LoVo (cell line): Measurements from ENCODE around the gene FAM162B.
"Not testable (repeated sequence)": the region's sequence is repeated elsewhere in the genome, so short reads cannot be mapped to it uniquely, and the experiment has no call there.

Experiments used
- DNase-seq: peaks from one replicate; pipeline ENCODE4 v3.0.0-alpha.2; 2016; ENCODE audit warnings: low spot score

The FAM162B gene

DNA sequence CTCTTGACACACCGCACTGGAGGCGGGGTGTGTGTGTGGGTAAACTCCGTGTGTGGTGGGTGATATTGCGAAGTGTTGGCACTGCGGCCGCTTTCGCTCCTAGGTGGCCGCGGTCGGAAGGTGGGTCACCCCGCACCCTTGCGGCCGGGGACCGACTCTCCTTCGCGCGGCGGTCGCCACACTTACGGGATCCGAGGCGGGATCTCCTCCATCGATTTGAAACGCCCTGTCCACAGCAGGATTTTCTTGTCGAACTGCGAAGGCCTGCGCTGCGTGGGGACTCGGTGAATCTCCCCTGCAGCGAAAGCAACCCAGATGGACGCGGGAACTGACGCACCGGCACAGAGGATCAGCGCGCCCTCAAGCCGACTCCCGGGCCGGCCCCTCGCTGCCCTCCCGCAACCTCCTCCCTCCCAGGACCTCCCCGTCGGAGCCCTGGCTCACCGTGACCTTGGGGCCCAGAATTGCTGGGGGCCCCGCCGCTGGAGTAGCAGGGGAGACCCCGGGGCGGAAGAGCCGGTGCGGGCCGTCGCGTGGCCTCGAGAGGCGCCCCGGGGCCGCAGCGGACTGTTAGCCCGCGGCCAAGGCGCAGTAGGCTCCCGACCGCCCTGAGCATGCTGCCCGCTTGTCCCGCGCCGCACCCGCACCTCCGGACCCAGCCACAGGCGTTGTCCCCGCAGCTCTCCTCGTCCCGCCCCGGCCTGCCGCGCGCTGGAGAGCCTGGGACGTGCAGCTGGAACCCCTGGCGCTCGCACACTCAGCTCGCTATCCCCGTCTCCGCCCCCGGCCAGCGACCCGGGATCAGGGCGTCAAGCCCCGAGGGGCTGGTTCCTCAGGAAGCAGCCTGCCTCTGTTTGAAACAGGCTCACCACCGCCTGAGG, at the start of gene FAM162B:
FAM162B (minus strand) TSS at position 759 of the 881 bp plus-strand sequence; CDS start at position 616, 143 bp downstream.
- DNase-seq: no peak

DNA sequence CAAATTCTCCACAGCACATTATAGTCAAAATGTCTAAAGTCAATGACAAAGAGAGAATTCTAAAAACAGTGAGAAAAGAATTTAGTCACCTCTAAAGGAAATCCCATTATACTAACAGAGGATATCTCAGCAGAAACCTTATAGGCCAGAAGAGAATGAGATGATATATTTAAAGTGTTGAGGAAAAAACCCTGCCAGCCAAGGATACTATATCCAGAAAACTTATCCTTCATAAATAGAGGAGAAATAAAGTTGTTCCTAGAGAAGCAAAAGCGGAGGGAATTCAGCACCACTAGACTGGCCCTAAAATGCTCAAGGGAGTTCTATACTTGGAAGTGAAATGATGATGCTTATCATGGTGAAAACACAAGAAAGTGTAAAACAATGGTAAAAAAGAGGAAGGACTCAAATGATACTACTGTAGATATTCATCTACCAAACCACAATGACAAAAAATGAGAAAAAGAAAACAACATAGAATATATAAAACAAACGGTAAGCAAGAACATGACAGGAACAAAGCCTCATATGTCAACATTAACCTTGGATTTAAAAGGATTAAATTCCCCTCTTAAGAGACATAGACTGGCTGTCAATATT, 46.6 kb upstream of the FAM162B start:
- DNase-seq: no peak

DNA sequence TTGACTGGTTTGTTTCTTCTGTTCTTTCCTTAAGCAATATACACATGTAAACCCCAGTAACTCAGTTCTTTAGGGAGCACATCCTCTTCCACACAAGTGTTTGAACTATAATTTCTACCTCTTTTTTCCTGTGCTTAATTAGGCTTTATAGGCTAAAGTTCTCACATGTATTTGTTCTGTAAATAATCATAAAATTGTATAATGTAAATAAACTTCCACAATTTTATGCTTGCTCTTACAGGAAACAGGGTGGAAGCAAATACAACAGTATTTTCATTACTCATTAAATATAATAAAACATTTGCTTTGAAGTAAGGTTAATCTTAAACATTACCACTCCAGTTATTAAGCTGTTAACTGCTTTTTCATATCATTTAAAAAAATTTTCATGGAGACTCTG, 36.5 kb upstream of the FAM162B start:
- DNase-seq: no peak

DNA sequence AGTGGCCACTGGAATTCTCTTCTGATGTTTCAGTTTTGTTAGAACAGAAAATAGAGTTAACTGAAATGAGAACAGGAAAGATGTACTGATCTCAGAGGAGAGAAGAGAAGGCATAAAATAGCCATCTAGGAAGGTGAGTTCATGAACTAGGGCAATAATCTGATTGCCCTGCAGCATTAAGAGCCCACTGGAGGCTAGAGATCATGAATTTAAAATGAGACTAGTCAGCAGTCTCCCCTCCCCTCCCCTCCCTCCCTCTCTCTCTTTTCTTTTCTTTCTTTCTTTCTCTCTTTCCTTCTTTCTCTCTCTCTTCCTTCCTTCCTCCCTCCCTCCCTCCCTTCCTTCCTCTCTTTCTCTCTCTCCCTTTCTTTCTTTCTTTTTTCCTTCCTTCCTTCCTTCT, 34.4 kb upstream of the FAM162B start:
- no peak for DNase-seq

DNA sequence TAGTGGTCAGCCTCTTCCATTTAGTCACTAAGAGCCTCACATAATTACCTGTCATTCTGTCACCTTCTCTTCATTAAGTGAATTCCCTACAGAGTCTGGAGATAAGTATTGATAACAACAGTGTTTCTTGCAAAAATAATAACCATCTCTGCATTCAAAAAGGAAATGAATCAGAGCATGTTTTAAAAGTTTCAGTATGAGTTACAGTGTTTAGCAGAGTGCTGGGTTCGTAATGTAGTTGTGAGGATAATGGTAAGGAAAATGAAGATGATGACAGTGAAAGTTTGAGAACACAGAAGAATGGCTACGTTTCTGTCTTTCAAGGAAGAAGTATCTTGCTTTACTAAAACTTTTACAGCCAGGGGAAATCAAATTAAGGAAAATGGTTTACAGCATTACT, 32.1 kb upstream of the FAM162B start:
- no peak for DNase-seq

DNA sequence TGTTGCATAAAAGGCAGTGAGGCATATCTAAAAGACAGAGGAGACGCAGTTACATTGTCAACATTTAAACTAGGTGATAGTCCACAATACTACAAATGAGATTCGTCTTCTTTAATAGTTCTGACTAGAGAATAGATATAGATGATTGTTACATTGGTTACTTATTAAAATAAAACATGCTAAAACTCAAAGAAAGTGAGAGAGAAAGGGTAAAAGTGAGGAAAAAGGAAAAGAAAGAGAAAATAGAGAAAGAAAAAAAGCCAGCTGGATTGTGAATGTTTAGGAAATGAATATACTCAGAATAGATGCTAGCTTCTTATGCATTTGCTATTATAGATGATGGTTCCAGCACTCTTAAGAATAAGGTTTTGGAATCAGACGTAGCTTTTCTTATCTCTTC, 27.7 kb upstream of the FAM162B start:
- no peak for DNase-seq

DNA sequence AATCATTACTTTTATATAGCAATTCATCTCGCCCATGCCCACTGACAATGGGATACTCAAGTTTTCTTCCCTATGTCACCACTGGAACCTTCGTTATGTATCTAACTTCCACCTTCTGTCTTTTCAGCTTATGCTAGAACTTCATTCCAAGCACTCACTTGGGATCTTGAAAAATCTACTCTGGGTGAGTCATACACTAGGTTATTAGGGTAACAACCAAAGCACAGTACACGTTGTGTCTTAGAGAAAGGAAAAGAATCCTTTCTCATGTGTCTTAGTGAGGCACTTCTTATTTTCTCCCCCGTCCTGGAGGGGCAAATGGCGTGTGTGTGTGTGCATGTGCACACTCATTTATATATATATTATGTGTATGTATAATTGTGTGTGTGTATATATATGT, 18.3 kb upstream of the FAM162B start:
- no peak for DNase-seq

DNA sequence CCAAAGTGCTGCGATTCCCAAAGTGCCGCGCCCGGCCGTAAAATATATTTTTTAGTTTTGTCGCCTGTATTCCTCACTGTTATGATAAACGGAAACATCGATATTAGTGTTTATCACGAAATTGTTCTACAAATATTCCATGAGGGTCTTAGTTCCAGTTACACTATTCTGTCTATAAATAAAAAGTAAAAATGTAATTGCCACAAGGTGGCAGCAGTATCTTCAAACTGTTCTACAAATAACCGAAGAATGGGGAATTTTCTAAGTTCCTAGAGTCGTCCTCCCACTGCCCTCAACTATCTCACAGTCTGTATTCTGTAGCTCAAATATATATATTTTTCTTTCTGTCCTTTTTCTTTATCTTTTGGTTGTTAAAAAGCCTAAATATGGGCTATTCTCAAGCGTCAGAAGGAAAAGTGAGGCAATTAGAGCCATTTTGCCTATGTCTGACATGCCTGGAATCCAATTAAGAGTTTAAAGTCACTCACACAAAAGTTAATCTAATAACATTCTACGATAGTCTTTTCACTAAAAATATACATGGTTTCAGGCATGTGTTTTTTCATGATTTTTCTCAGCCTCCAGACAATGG, 14.2 kb upstream of the FAM162B start:
- peak; percentile 41 for DNase-seq

DNA sequence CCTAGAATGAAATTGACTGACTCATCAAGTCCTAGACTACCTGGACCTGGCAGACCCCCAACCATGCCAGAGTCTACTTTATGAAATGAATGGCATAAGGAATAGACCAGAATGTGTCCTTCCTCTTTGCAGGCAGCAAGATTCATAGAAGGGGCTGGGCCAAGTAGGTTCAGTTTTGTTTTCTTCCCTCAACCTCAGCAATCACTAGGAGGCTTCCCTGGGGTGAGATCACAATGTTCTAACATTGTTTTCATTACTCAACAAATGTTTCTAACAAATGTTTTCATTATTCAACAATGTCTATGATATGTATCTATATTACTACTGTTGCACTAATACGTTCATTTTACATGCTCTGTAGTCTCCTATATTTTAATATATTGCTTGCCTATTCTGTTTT, 8.4 kb upstream of the FAM162B start:
- DNase-seq: no peak

DNA sequence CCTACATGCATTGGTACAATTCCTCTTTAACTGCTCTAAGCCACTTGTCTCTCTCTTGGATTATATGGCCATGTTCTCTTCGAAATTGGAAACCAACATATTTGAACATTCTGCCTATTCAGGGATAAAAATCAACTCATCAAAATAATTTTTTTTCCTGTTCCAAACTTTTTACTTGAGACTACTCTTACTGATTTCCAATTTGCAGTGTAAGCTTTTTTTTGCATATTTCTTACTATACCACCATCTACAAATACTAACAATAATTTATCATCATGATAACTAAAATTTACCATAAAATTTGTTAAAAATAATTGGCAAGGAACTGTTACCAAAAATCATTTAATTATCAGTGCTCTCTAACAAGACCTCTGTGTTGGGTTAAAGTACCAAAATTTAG, 6.9 kb upstream of the FAM162B start:
- DNase-seq: no peak

DNA sequence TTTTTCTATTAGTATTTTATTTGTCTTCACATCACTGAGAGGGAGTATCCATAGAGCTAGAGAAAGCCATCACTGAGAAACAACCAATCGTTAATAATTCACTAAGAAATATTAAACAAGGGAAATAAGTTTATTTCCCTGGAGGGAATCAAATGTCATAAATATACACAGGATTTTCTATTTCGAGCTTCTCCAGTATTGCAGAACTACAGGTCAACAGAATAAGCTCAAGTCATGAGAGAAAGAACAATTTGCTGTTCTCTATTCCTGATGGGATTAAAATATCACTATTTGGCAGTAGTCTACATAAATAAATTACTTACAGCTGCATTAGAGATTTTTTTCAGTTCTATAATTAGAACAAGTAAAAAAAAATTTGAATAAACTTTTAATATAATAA, 2.2 kb upstream of the FAM162B start:
- DNase-seq: no peak

DNA sequence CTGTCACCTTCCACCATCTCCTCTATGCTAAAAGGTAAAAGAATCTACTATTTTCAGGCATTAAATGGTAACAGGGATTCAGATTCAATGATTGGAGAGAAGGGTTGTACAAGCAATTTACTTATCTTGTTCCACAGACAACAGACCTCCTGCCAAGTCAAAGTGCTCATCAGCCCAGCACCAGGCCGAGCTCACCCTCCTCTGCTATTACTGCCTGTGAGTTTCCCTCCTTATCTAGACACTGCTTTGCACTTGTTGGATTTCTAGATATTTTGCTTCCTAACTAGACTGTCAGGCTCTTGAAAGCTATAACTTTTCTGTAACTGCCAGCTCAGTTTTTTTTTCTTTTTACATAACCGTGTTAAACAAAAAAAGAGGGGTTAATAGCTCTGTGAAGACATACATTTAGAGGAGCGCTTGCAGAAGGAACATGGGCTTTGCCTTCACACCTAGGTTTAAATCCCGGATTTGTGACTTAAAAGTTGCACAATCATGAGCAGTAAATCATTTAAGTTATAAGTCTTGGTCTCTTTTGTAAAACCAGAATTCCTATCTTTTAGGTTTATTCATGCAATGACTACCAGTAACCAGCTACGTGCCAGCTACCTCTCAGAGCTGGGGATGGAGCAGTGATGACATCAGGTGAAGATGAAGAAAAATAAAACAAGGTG, 1.1 kb upstream of the FAM162B start:
- no peak for DNase-seq

DNA sequence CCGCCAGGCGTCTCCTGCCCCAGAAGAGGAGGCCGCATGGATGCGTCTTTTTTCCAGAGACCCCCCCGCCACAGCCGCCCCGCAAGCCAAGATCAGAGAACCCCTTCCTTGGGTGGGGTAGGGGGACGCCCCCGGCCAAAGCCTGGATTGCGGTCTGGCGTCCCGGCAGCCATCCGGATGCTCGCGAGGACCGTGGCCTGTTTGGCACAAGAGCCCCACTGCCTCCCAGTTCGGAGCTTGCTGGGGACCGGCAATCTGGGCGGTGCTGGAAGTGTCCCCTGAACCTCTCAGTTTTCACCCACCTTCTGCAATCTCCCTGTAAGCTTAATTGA, 924 bp downstream of the FAM162B start:
- no peak for DNase-seq

DNA sequence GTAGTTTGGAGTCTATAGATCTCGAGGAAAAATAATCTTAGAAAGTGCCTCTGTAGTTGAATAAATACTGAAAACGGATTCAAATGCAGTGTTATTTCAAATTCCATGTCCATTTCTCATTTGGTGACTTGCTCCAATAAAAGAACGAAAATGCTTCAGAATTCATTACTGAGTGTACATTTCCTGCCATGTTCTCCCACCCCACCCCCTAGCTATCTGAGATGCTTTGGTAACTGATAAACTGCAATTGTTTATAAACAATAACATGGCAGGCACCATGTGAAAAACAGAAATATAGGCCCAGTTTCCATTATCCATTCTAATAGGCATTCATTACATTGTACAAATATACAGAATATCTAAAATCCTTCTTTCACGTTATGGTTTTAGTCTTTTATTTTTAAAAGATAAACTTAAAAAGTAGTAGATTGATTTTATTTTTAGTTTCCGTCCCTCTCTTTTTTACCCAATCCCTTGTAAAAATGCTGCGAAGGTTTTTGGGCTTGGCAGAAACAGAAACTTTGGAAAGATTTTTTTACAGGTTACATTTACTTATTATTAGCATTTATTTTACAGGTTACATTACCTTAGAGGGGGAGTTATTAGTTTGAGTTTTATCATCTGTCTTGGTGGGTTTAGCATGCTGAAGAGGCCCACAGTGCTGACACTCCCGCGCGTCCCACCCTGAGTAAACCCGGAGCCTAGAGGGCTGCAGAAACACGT, 1.5 kb downstream of the FAM162B start:
- no peak for DNase-seq

DNA sequence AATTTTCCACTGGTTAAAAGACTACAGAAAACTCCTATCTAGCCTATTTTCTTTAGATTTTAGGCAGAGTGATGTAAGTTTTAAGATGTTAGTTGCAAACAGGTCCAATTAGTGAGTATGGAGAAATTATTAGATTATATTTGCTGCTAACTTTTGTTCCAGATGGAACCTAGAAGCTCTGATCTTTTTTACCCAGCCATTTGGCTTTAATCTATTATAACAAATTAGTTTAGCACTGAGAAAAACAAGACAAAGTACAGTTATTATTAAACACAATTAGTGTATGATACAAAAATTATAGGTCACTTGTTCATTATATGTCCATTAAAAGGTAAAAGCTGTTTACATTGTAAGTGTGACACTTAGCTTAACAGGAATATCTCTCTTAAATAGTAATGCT, 2.5 kb downstream of the FAM162B start:
- no peak for DNase-seq

DNA sequence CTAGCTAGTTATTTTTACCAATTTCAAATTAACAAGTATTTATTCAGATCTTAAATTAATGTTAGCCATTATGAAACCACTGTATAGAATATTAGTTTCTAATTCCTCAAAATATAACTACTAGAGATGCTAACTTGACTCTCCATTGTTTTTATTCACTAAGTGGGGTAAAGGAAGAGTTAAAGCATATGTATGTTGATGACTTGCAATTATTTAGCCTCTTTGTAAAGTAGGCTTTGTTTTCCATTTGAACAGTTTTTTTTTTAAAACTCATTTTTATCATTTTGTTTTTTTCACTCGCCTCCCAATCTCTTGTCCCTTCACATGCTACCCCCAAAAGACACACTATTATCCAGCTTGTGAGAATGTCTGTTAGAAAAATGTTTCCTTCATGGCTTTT, 3.3 kb downstream of the FAM162B start:
- DNase-seq: no peak

DNA sequence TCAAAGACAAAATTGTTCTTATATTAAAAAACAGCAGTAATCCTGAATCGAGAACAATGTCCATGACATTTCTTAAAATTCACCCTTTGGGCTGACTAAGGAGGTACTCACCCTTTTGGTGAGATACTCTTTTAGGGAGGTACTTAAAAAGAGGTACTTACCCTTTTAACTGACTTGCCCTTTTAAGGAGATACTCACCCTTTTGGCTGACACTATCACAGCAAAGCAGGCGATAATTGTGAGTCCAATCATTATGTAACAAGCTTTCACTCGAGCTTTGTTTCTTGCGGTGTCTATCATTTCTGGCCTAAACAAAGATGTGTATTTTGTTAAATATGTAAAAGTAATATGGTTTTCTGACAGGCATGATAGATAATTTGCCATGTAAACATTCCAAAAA, 3.7 kb downstream of the FAM162B start:
- no peak for DNase-seq

DNA sequence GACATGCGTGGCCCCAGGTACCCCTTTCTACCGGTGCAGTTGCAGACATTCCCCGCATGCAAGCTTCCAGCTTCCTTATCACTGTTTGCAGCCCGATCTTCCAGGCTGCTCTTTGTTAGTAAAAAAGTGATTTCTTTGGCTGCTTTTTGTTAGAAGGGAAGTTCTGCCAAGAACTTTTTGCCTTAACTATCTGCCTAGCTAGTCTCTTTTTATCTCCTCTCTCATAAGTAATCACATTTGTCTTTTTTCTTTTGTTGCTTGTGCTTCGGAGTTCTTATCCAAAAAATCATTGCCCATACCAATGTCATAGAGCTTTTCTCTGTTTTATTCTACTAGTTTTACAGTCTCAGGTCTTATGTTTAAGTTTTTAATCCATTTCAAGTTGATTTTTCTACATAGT, 20.3 kb downstream of the FAM162B start:
- no peak for DNase-seq

DNA sequence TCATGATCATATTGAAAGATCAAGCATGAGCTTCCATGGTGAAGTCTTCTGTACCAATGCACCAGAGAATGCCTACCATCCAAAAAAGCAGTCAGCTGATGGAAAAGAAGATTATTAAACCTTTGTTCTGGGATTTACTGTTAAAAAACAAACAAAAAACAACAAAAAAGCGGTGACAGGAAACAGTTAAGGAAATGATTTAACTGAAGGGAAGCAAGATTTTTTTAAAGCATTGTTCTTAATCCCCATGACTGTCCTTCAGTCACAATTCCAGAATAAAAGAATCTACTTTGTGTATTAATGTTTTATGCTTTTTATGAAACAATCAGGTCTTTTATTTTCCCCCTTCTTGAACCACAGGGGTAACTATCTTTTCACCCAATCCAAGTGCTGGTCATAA, 23.9 kb downstream of the FAM162B start:
- DNase-seq: no peak

DNA sequence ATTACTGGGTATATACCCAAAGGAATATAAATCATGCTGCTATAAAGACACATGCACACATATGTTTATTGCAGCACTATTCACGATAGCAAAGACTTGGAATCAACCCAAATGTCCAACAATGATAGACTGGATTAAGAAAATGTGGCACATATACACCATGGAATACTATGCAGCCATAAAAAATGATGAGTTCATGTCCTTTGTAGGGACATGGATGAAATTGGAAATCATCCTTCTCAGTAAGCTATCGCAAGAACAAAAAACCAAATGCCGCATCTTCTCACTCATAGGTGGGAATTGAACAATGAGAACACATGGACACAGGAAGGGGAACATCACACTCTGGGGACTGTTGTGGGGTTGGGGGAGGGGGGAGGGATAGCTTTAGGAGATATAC, 25.0 kb downstream of the FAM162B start:
- not testable (repeated sequence) for DNase-seq

DNA sequence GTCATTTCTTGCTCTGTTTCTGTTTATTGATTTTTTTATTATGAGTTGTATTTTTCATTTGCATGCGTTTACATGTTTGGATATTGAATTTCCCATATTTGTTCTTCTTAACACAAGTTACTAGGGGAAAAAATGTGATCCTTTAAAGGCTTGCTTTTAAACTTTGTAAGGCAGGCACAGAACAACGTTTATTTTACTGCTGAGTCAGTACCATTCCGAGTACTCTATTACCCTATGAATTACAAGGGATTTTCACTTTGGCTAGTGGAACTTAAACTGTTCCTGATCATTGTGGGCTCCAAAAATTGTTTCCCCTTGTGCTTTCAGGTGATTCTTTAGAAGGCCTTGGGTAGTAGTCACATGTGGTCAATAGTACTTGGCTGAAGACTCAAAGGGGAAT, 28.5 kb downstream of the FAM162B start:
- DNase-seq: no peak

DNA sequence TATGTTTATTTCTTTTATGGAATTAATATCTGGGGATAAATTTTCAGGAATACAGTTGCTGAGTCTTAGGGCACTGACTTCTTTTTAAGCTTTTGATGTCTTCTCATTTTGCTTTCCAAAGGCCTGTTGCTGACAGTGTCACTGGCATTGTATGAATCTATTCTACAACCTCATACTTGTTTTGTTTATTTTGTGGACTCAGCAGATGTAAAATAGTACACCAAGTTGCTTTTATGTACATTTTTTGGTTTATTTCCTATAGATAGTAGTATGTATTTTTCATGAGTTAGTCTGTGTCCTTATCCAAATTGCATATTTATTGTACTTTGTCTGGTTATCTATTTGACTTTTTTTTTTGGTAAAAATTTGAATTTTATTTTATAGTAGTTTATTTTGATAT, 35.0 kb downstream of the FAM162B start:
- DNase-seq: no peak
